ENCODE measurements around the gene SPACA6. TPM values are rescaled to one million over a fixed set of nuclear protein-coding genes. Genes with fewer than 3 reads are reported as not detected.

Gene SPACA6
- total and polyA plus RNA-seq, 2 donors = 2.7 to 10.5 TPM

- H3K4me1 ChIP-seq (ENCODE audit: control insufficient read depth in 2 of 2, insufficient read depth in 2 of 2, low read length in 2 of 2) = peaks cover 0 to 3% of the 10 kb centered on the region in 2 donors
- H3K27ac ChIP-seq (ENCODE audit: low read depth in 1 of 2, low read length in 1 of 2) = no peak overlapping the region
- no peaks in the 10 kb centered on the region for H3K9me3 ChIP-seq (ENCODE audit: control insufficient read depth in 2 of 2, insufficient read depth in 1 of 2, low read length in 1 of 2)
- H3K36me3 ChIP-seq (ENCODE audit: control insufficient read depth in 2 of 2, insufficient read depth in 2 of 2, low read length in 1 of 2) = no peaks in the 10 kb centered on the region
- peaks cover 19 to 56% of the 10 kb centered on the region in 2 donors for H3K27me3 ChIP-seq (ENCODE audit: control insufficient read depth in 2 of 2, insufficient read depth in 1 of 2, low read length in 1 of 2)
- WGBS = 7% methylated on average over 83 of the region's 83 CpGs
- no peak overlapping the region for H3K4me3 ChIP-seq (ENCODE audit: low read length in 2 of 2)
- peak in 1 of 9 donors; percentile 9 for DNase-seq (ENCODE audit: low read depth in 6 of 9, low spot score in 9 of 9)
Observed at GRCh38 chr19:51719251-51719988, 26.3 kb downstream of the SPACA6 start.

- Histone ChIP-seq H3K27ac (ENCODE audit: low read depth in 1 of 2, low read length in 1 of 2) (no peak overlapping the region), H3K4me3 (ENCODE audit: low read length in 2 of 2) (no peak overlapping the region), H3K27me3 (ENCODE audit: control insufficient read depth in 2 of 2, insufficient read depth in 1 of 2, low read length in 1 of 2) (peaks cover 19 to 62% of the 10 kb centered on the region in 2 donors), H3K9me3 (ENCODE audit: control insufficient read depth in 2 of 2, insufficient read depth in 1 of 2, low read length in 1 of 2) (no peaks in the 10 kb centered on the region), H3K36me3 (ENCODE audit: control insufficient read depth in 2 of 2, insufficient read depth in 2 of 2, low read length in 1 of 2) (no peaks in the 10 kb centered on the region), H3K4me1 (ENCODE audit: control insufficient read depth in 2 of 2, insufficient read depth in 2 of 2, low read length in 2 of 2) (peaks cover 0 to 6% of the 10 kb centered on the region in 2 donors)
- DNase-seq (ENCODE audit: low read depth in 6 of 9, low spot score in 9 of 9) = peak in 1 of 9 donors; percentile 39
- WGBS = 84% methylated on average over 7 of the region's 7 CpGs
Observed at GRCh38 chr19:51721905-51722304, 28.8 kb downstream of the SPACA6 start.

GRCh38 chr19:51722492-51722891, 29.4 kb downstream of the SPACA6 start:
- Histone ChIP-seq H3K27ac (ENCODE audit: low read depth in 1 of 2, low read length in 1 of 2) (no peak overlapping the region), H3K36me3 (ENCODE audit: control insufficient read depth in 2 of 2, insufficient read depth in 2 of 2, low read length in 1 of 2) (no peaks in the 10 kb centered on the region), H3K9me3 (ENCODE audit: control insufficient read depth in 2 of 2, insufficient read depth in 1 of 2, low read length in 1 of 2) (no peaks in the 10 kb centered on the region), H3K27me3 (ENCODE audit: control insufficient read depth in 2 of 2, insufficient read depth in 1 of 2, low read length in 1 of 2) (peaks cover 19 to 61% of the 10 kb centered on the region in 2 donors), H3K4me3 (ENCODE audit: low read length in 2 of 2) (no peak overlapping the region), H3K4me1 (ENCODE audit: control insufficient read depth in 2 of 2, insufficient read depth in 2 of 2, low read length in 2 of 2) (peaks cover 0 to 6% of the 10 kb centered on the region in 2 donors)
- WGBS = 85% methylated on average over 2 of the region's 2 CpGs
- DNase-seq (ENCODE audit: low read depth in 6 of 9, low spot score in 9 of 9) = no peak

GRCh38 chr19:51724543-51724942, 31.4 kb downstream of the SPACA6 start:
- H3K27ac ChIP-seq (ENCODE audit: low read depth in 1 of 2, low read length in 1 of 2) = no peak overlapping the region
- no peaks in the 10 kb centered on the region for H3K36me3 ChIP-seq (ENCODE audit: control insufficient read depth in 2 of 2, insufficient read depth in 2 of 2, low read length in 1 of 2)
- no peak overlapping the region for H3K4me3 ChIP-seq (ENCODE audit: low read length in 2 of 2)
- H3K9me3 ChIP-seq (ENCODE audit: control insufficient read depth in 2 of 2, insufficient read depth in 1 of 2, low read length in 1 of 2) = no peaks in the 10 kb centered on the region
- DNase-seq (ENCODE audit: low read depth in 6 of 9, low spot score in 9 of 9) = no peak
- H3K4me1 ChIP-seq (ENCODE audit: control insufficient read depth in 2 of 2, insufficient read depth in 2 of 2, low read length in 2 of 2) = peaks cover 0 to 6% of the 10 kb centered on the region in 2 donors
- WGBS = 71% methylated on average over 15 of the region's 15 CpGs
- H3K27me3 ChIP-seq (ENCODE audit: control insufficient read depth in 2 of 2, insufficient read depth in 1 of 2, low read length in 1 of 2) = peaks cover 11 to 43% of the 10 kb centered on the region in 2 donors

GRCh38 chr19:51726049-51726448, 32.9 kb downstream of the SPACA6 start:
- Histone ChIP-seq H3K4me1 (ENCODE audit: control insufficient read depth in 2 of 2, insufficient read depth in 2 of 2, low read length in 2 of 2) (peaks cover 0 to 6% of the 10 kb centered on the region in 2 donors), H3K27ac (ENCODE audit: low read depth in 1 of 2, low read length in 1 of 2) (no peak overlapping the region), H3K27me3 (ENCODE audit: control insufficient read depth in 2 of 2, insufficient read depth in 1 of 2, low read length in 1 of 2) (peaks cover 2 to 30% of the 10 kb centered on the region in 2 donors), H3K9me3 (ENCODE audit: control insufficient read depth in 2 of 2, insufficient read depth in 1 of 2, low read length in 1 of 2) (peaks cover 0 to 5% of the 10 kb centered on the region in 2 donors), H3K4me3 (ENCODE audit: low read length in 2 of 2) (no peak overlapping the region), H3K36me3 (ENCODE audit: control insufficient read depth in 2 of 2, insufficient read depth in 2 of 2, low read length in 1 of 2) (no peaks in the 10 kb centered on the region)
- peak in 3 of 9 donors; percentile 13 to 26 (median 25) for DNase-seq (ENCODE audit: low read depth in 6 of 9, low spot score in 9 of 9)
- WGBS = 74% methylated on average over 14 of the region's 14 CpGs

- Histone ChIP-seq H3K9me3 (ENCODE audit: control insufficient read depth in 2 of 2, insufficient read depth in 1 of 2, low read length in 1 of 2) (peaks cover 0 to 5% of the 10 kb centered on the region in 2 donors), H3K4me1 (ENCODE audit: control insufficient read depth in 2 of 2, insufficient read depth in 2 of 2, low read length in 2 of 2) (peaks cover 0 to 6% of the 10 kb centered on the region in 2 donors), H3K27me3 (ENCODE audit: control insufficient read depth in 2 of 2, insufficient read depth in 1 of 2, low read length in 1 of 2) (peaks cover 0 to 23% of the 10 kb centered on the region in 2 donors), H3K27ac (ENCODE audit: low read depth in 1 of 2, low read length in 1 of 2) (no peak overlapping the region), H3K4me3 (ENCODE audit: low read length in 2 of 2) (no peak overlapping the region), H3K36me3 (ENCODE audit: control insufficient read depth in 2 of 2, insufficient read depth in 2 of 2, low read length in 1 of 2) (no peaks in the 10 kb centered on the region)
- DNase-seq (ENCODE audit: low read depth in 6 of 9, low spot score in 9 of 9) = no peak
- 94% methylated on average over 7 of the region's 7 CpGs for WGBS
Observed at GRCh38 chr19:51727349-51727880, 34.3 kb downstream of the SPACA6 start.

GRCh38 chr19:51729781-51730180, 36.7 kb downstream of the SPACA6 start:
- Histone ChIP-seq H3K27ac (ENCODE audit: low read depth in 1 of 2, low read length in 1 of 2) (no peak overlapping the region), H3K4me1 (ENCODE audit: control insufficient read depth in 2 of 2, insufficient read depth in 2 of 2, low read length in 2 of 2) (peaks cover 0 to 3% of the 10 kb centered on the region in 2 donors), H3K36me3 (ENCODE audit: control insufficient read depth in 2 of 2, insufficient read depth in 2 of 2, low read length in 1 of 2) (no peaks in the 10 kb centered on the region), H3K4me3 (ENCODE audit: low read length in 2 of 2) (no peak overlapping the region), H3K9me3 (ENCODE audit: control insufficient read depth in 2 of 2, insufficient read depth in 1 of 2, low read length in 1 of 2) (peaks cover 0 to 5% of the 10 kb centered on the region in 2 donors), H3K27me3 (ENCODE audit: control insufficient read depth in 2 of 2, insufficient read depth in 1 of 2, low read length in 1 of 2) (peaks cover 0 to 5% of the 10 kb centered on the region in 2 donors)
- 95% methylated on average over 2 of the region's 2 CpGs for WGBS
- DNase-seq (ENCODE audit: low read depth in 6 of 9, low spot score in 9 of 9) = no peak

- no peaks in the 10 kb centered on the region for H3K4me1 ChIP-seq (ENCODE audit: control insufficient read depth in 2 of 2, insufficient read depth in 2 of 2, low read length in 2 of 2)
- peaks cover 0 to 5% of the 10 kb centered on the region in 2 donors for H3K27me3 ChIP-seq (ENCODE audit: control insufficient read depth in 2 of 2, insufficient read depth in 1 of 2, low read length in 1 of 2)
- peaks cover 0 to 5% of the 10 kb centered on the region in 2 donors for H3K9me3 ChIP-seq (ENCODE audit: control insufficient read depth in 2 of 2, insufficient read depth in 1 of 2, low read length in 1 of 2)
- H3K27ac ChIP-seq (ENCODE audit: low read depth in 1 of 2, low read length in 1 of 2) = no peak overlapping the region
- no peaks in the 10 kb centered on the region for H3K36me3 ChIP-seq (ENCODE audit: control insufficient read depth in 2 of 2, insufficient read depth in 2 of 2, low read length in 1 of 2)
- H3K4me3 ChIP-seq (ENCODE audit: low read length in 2 of 2) = no peak overlapping the region
- WGBS = 94% methylated on average over 7 of the region's 7 CpGs
- no peak for DNase-seq (ENCODE audit: low read depth in 6 of 9, low spot score in 9 of 9)
Observed at GRCh38 chr19:51733742-51734522, 40.8 kb downstream of the SPACA6 start.

Data from thymus (tissue), 11 donors.